HG02884 (cell line): ENCODE measurements around the gene CNN3.

Experiments
- ATAC-seq: cut with Tn5 transposase; IDR thresholded peaks from one replicate; pipeline ENCODE4 v1.9.1; 2021; ENCODE audit warnings: mild to moderate bottlenecking, moderate library complexity; ENCODE audit not compliant: unreplicated experiment

Gene CNN3

GRCh38 chr1:94925004-94925403 is 1.9 kb downstream of the CNN3 start:
- ATAC-seq: no peak

- no peak for ATAC-seq
These were observed 4.1 kb downstream of the CNN3 start for GRCh38 chr1:94922761-94923331.

GRCh38 chr1:94921977-94922376 is 4.9 kb downstream of the CNN3 start:
- ATAC-seq: no peak

- ATAC-seq: no peak
These were observed 6.8 kb downstream of the CNN3 start for GRCh38 chr1:94920061-94920460.

GRCh38 chr1:94919241-94920030 is 7.5 kb downstream of the CNN3 start:
- ATAC-seq: no peak

- no peak for ATAC-seq
These were observed 9.7 kb downstream of the CNN3 start for GRCh38 chr1:94917251-94917650.

GRCh38 chr1:94912263-94913184 is 14.4 kb downstream of the CNN3 start:
- ATAC-seq: no peak

- no peak for ATAC-seq
These were observed 17.4 kb downstream of the CNN3 start for GRCh38 chr1:94909486-94909885.

GRCh38 chr1:94908965-94909364 is 17.9 kb downstream of the CNN3 start:
- ATAC-seq: no peak

- no peak for ATAC-seq
These were observed 18.7 kb downstream of the CNN3 start for GRCh38 chr1:94908190-94908589.

GRCh38 chr1:94907136-94907535 is 19.8 kb downstream of the CNN3 start:
- ATAC-seq: no peak

GRCh38 chr1:94906382-94906781 is 20.5 kb downstream of the CNN3 start:
- no peak for ATAC-seq

GRCh38 chr1:94905207-94905606 is 21.7 kb downstream of the CNN3 start:
- no peak for ATAC-seq

- ATAC-seq: no peak
These were observed 23.5 kb downstream of the CNN3 start for GRCh38 chr1:94903280-94904009.

- no peak for ATAC-seq
These were observed 25.1 kb downstream of the CNN3 start for GRCh38 chr1:94901841-94902240.

- ATAC-seq: no peak
These were observed 27.2 kb downstream of the CNN3 start for GRCh38 chr1:94899756-94900155.

GRCh38 chr1:94898491-94899385 is 28.2 kb downstream of the CNN3 start:
- ATAC-seq: no peak

- ATAC-seq: no peak
These were observed 31.4 kb downstream of the CNN3 start for GRCh38 chr1:94895518-94895917.

- no peak for ATAC-seq
These were observed 32.3 kb downstream of the CNN3 start for GRCh38 chr1:94894630-94895029.
